Kidney (tissue), 14 donors: Measurements from ENCODE around the gene MDM1. TPM values are rescaled to one million over a fixed set of nuclear protein-coding genes. Genes with fewer than 3 reads are reported as not detected.

Experiments used
- DNase-seq, 5 donors: peaks; one replicate each; pipeline ENCODE4 v3.0.0-alpha.2; 2013 to 2020
- FAIRE-seq: peaks from 2 replicates; lab custom pipeline; 2012; peaks lifted over from hg19 to GRCh38; lab: Jason Lieb, UNC
- H3K27ac ChIP-seq, 2 donors: one replicate each; pipeline ENCODE4 v1.7.0; 2013; ENCODE audit warnings: low read depth in 2 of 2, low read length in 2 of 2, inconsistent platforms in 1 of 2
- H3K27me3 ChIP-seq: one replicate; pipeline ENCODE4 v1.7.1; 2013; ENCODE audit warnings: low read length, inconsistent platforms; ENCODE audit not compliant: control insufficient read depth, insufficient read depth
- H3K36me3 ChIP-seq, 3 donors: one replicate each; pipeline versions ENCODE4 v1.7.0 to v1.7.1; 2013; ENCODE audit warnings: low read length in 3 of 3, control low read depth in 1 of 3, inconsistent platforms in 1 of 3; ENCODE audit not compliant: insufficient read depth in 3 of 3, control insufficient read depth in 2 of 3
- H3K4me1 ChIP-seq, 3 donors: one replicate each; pipeline versions ENCODE4 v1.7.0 to v1.7.1; 2013; ENCODE audit warnings: low read length in 3 of 3, inconsistent platforms in 1 of 3, low read depth in 1 of 3; ENCODE audit not compliant: control insufficient read depth in 2 of 3, insufficient read depth in 2 of 3
- H3K4me3 ChIP-seq, 3 donors: one replicate each; pipeline versions ENCODE4 v1.7.0 to v1.8.1; 2013; ENCODE audit warnings: low read length in 3 of 3, control low read depth in 1 of 3, inconsistent platforms in 1 of 3
- H3K9ac ChIP-seq, 3 donors: one replicate each; pipeline versions ENCODE4 v1.7.0 to v1.7.1; 2013; ENCODE audit warnings: low read length in 3 of 3, control low read depth in 1 of 3, inconsistent platforms in 1 of 3
- H3K9me3 ChIP-seq, 3 donors: one replicate each; pipeline versions ENCODE4 v1.7.0 to v1.7.1; 2013; ENCODE audit warnings: low read length in 3 of 3, control low read depth in 1 of 3, inconsistent platforms in 1 of 3; ENCODE audit not compliant: control insufficient read depth in 2 of 3, insufficient read depth in 1 of 3
- intact Hi-C: fragments of 100-400 bp; cut with DNase I; formaldehyde crosslinking; loops from one replicate; pipeline ENCODE4 v1.11.1; 2022
- polyA plus RNA-seq: library from polyadenylated mRNA; stranded (reverse); fragments of 350-450 nt; fragmentation: Illumina TruSeq; extraction: RNeasy Lipid Tissue Mini Kit (QIAGEN cat#74804); gene quantifications from one replicate; pipeline ENCODE4 v1.2.3, GENCODE V29; 2014; ENCODE audit warnings: low read depth, low replicate concordance; ENCODE audit not compliant: insufficient read depth
- total RNA-seq: library from RNA; stranded (reverse); fragmentation: NEBNext Ultra II Directional; extraction: Animal tissue kit (Norgen Biotek cat#: 25700); gene quantifications from one replicate; pipeline ENCODE4 v1.2.1, GENCODE V29; 2021
- TF ChIP-seq, protein P1 (sequence below): IDR thresholded peaks from 3 replicates; pipeline ENCODE4 v1.5.1; 2012; ENCODE audit warnings: mild to moderate bottlenecking, moderate library complexity, borderline replicate concordance; ENCODE audit not compliant: insufficient read depth; ENCODE audit errors: extremely low read depth
- donor health status: control.
- donor health status: control.
- donor health status: control.
- donor health status: control.
- donor health status: control.
- donor health status: DM: yes; HTN: yes; CAD: no.
- donor health status: Normal renal cell carcinoma (clear cell type).

MDM1 gene
- total and polyA plus RNA-seq, 2 donors from 2014 or later, result 8.9 to 14.1 TPM

DNA sequence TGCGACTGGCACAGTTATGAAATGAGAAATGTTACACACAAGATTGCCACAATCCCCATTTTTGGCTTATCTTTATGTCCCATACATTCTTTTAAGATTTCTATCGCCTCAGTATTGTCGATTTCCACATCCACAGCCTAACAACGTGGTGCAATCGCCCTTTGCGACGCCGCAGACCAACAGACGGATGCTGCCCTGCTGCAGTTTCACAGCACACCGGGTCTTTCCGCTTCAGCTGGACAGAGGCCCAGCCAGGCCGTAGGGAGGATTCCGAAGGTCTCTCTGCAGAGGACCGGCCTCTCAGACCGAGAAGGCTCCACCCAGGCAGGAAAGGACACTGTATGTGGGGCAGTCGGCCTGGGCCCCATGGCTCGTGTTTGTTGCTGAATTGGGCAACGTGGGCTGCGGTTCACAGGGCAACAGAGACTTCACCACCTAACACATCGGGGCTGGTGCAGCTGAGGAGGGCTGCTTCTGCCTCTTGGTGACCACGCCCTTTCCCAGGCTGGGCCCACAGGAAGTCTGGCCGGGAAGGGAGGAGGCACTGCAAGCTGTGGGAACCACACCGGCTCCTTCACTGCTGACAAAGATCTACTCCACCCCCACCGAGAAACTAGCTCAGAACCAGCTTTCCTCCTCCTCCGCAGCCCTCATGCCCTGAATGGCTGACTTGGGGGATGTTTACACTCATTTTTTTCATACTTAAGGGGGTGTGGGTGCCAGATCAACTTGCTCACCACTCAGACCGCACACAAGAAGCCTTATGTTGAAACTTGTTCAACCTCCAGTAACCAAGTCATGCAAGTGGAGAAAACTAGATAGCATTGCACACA, 32.9 kb upstream of the MDM1 start:
- TF ChIP-seq, protein P1, sequence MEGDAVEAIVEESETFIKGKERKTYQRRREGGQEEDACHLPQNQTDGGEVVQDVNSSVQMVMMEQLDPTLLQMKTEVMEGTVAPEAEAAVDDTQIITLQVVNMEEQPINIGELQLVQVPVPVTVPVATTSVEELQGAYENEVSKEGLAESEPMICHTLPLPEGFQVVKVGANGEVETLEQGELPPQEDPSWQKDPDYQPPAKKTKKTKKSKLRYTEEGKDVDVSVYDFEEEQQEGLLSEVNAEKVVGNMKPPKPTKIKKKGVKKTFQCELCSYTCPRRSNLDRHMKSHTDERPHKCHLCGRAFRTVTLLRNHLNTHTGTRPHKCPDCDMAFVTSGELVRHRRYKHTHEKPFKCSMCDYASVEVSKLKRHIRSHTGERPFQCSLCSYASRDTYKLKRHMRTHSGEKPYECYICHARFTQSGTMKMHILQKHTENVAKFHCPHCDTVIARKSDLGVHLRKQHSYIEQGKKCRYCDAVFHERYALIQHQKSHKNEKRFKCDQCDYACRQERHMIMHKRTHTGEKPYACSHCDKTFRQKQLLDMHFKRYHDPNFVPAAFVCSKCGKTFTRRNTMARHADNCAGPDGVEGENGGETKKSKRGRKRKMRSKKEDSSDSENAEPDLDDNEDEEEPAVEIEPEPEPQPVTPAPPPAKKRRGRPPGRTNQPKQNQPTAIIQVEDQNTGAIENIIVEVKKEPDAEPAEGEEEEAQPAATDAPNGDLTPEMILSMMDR, result no peak
- Histone ChIP-seq H3K9me3 (no peaks in the 10 kb centered on the region), H3K4me1 (peaks cover 0 to 16% (median 6%) of the 10 kb centered on the region in 3 donors), H3K4me3 (peak overlapping the region; percentile 30 to 71 (median 52)), H3K27me3 (no peaks in the 10 kb centered on the region), H3K9ac (peak overlapping the region in 2 of 3 donors; percentile 39 to 46), H3K36me3 (no peaks in the 10 kb centered on the region), H3K27ac (peak overlapping the region; percentile 85 to 93)
- FAIRE-seq (no peak), DNase-seq (peak; percentile 88 to 97 (median 92))
- intact Hi-C loops, result no loop called here

DNA sequence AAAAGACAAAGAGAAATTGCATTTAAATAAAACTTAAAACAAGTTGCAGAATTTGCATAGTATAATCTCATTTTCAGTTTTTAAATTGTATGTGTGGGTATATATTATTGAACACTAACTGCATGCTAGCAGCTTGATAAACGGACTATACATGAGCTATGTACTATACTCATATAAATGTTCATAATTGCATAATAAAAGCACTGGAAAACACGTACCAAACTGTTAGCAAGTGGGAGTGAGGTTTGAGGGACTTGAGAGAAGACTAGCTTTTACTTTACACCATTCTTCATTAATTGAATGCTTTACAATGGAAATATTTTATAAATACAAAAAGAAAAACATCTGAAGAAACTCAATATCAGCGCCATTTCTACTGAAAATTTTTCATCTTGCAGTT, 32.2 kb upstream of the MDM1 start:
- Histone ChIP-seq H3K9me3 (no peaks in the 10 kb centered on the region), H3K27me3 (no peaks in the 10 kb centered on the region), H3K27ac (peak overlapping the region; percentile 85 to 93), H3K4me3 (peak overlapping the region in 2 of 3 donors; percentile 52 to 71), H3K9ac (peak overlapping the region in 1 of 3 donors; percentile 46), H3K4me1 (peaks cover 0 to 16% (median 6%) of the 10 kb centered on the region in 3 donors), H3K36me3 (no peaks in the 10 kb centered on the region)
- DNase-seq (no peak), FAIRE-seq (no peak)
- intact Hi-C loops, result no loop called here
- TF ChIP-seq, protein P1, result no peak

GRCh38 chr12:68361953-68362352, 29.8 kb upstream of the MDM1 start:
- H3K4me1 ChIP-seq, result peaks cover 0 to 20% (median 10%) of the 10 kb centered on the region in 3 donors
- TF ChIP-seq, protein P1, result no peak
- no peak for FAIRE-seq
- H3K27me3 ChIP-seq, result no peaks in the 10 kb centered on the region
- H3K4me3 ChIP-seq, result no peak overlapping the region
- H3K9me3 ChIP-seq, result no peaks in the 10 kb centered on the region
- H3K9ac ChIP-seq, result no peak overlapping the region
- H3K36me3 ChIP-seq, result no peaks in the 10 kb centered on the region
- intact Hi-C loops, result no loop called here
- DNase-seq, result no peak
- H3K27ac ChIP-seq, result no peak overlapping the region
